ENCODE measurements around the gene CCR4. TPM values are rescaled to one million over a fixed set of nuclear protein-coding genes. Genes with fewer than 3 reads are reported as not detected.

Gene CCR4
- total and polyA plus RNA-seq, 2 of the 8 experiments (the other 6 are each of a cell fraction or from before 2014, with no cell fraction given), result 0.11 to 0.15 TPM

GRCh38 chr3:32934150-32934742, 17.2 kb upstream of the CCR4 start:
- H3K18ac ChIP-seq (ENCODE audit: extremely low read depth, low read length), result no peak overlapping the region
- H3K14ac ChIP-seq (ENCODE audit: insufficient read length), result no peak overlapping the region
- no peaks in the 10 kb centered on the region for H3K4me1 ChIP-seq (replicated peaks in 1 of 4; ENCODE audit: control insufficient read depth in 3 of 4, insufficient read depth in 4 of 4, low read length in 3 of 4)
- no peak overlapping the region for H4K5ac ChIP-seq (ENCODE audit: insufficient read length, low read depth, low read length)
- no peaks in the 10 kb centered on the region for H3K79me2 ChIP-seq (ENCODE audit: control insufficient read depth in 1 of 2, insufficient read depth in 2 of 2, low read length in 2 of 2)
- H3K9me3 ChIP-seq (ENCODE audit: insufficient read depth in 2 of 2, low read depth in 1 of 2, low read length in 1 of 2), result peaks cover 0 to 5% of the 10 kb centered on the region in 2 experiments; a peak in 1 of 4 replicates
- H3K4me2 ChIP-seq (ENCODE audit: insufficient read depth in 1 of 2, low read depth in 2 of 2, low read length in 2 of 2), result no peak overlapping the region
- peak; percentile 69 for FAIRE-seq
- ChIA-PET CTCF (ENCODE audit: partially characterized antibody) (interaction anchor here (0.7 to 2.5 kb wide), 21 partner anchors 12 to 261 kb away, joined by 3 to 10 read pairs (median 5); no protein-coding TSS in a partner anchor), POLR2A (ENCODE audit: partially characterized antibody) (interaction anchor here (1.0 to 1.1 kb wide), 2 partner anchors 74 to 117 kb away, joined by 3 to 4 read pairs; no protein-coding TSS in a partner anchor)
- H4K8ac ChIP-seq (ENCODE audit: extremely low read depth, insufficient read depth, low read length), result no peak overlapping the region
- no peak overlapping the region for H2AK5ac ChIP-seq (ENCODE audit: low read depth, low read length)
- no peak overlapping the region for H3K4ac ChIP-seq (replicated peaks; ENCODE audit: insufficient read length, low read depth, low read length)
- 82% methylated on average over 5 of the region's 5 CpGs; no CpG with 5 or more reads in 1 of the 2 experiments for WGBS, 2 experiments (ENCODE audit: extremely low coverage in 1 of 2, insufficient coverage in 1 of 2, insufficient read length in 1 of 2, insufficient replicate concordance in 2 of 2, low coverage in 1 of 2, low lambda C conversion rate in 2 of 2, missing lambda C conversion rate in 1 of 2)
- no peak overlapping the region for H3K4me3 ChIP-seq (ENCODE audit: extremely low read depth in 1 of 4, insufficient read depth in 2 of 4, low read depth in 3 of 4, low read length in 4 of 4)
- H2BK12ac ChIP-seq (ENCODE audit: low read depth, low read length), result no peak overlapping the region
- H3K23ac ChIP-seq (ENCODE audit: insufficient read length), result no peak overlapping the region
- no peak overlapping the region for H2BK15ac ChIP-seq (ENCODE audit: low read length)
- H2AFZ ChIP-seq (ENCODE audit: low read length), result no peak overlapping the region
- H2BK20ac ChIP-seq (ENCODE audit: low read length), result no peak overlapping the region
- H4K20me1 ChIP-seq (replicated peaks in 1 of 2; ENCODE audit: control insufficient read depth in 1 of 2, insufficient read depth in 2 of 2, low read length in 2 of 2), result no peaks in the 10 kb centered on the region
- H4K91ac ChIP-seq (replicated peaks; ENCODE audit: insufficient read length, low read length), result no peak overlapping the region
- no peak overlapping the region for H3K27ac ChIP-seq (ENCODE audit: low read depth, low read length)
- no peak overlapping the region for H2BK5ac ChIP-seq (ENCODE audit: low read depth, low read length)
- H2BK120ac ChIP-seq (replicated peaks; ENCODE audit: low read depth, low read length), result no peak overlapping the region
- no peak overlapping the region for H3K9ac ChIP-seq (replicated peaks in 1 of 4; ENCODE audit: extremely low read depth in 1 of 4, low read depth in 3 of 4, low read length in 3 of 4)
- no peaks in the 10 kb centered on the region for H3K27me3 ChIP-seq (replicated peaks in 1 of 4; ENCODE audit: control insufficient read depth in 3 of 4, extremely low read depth in 1 of 4, insufficient read depth in 3 of 4, low read length in 3 of 4)
- no peaks in the 10 kb centered on the region for H3K79me1 ChIP-seq (ENCODE audit: low read depth, low read length)
- no peak overlapping the region for H3K56ac ChIP-seq (replicated peaks; ENCODE audit: insufficient read length, low read depth, low read length)
- no peak for DNase-seq (ENCODE audit: low read depth in 1 of 2, low spot score in 2 of 2)
- H3K36me3 ChIP-seq (ENCODE audit: control insufficient read depth in 2 of 4, insufficient read depth in 4 of 4, low read length in 3 of 4), result no peaks in the 10 kb centered on the region
- H3K23me2 ChIP-seq (ENCODE audit: low read depth, low read length), result no peaks in the 10 kb centered on the region
- TF ChIP-seq RAD21 (IDR thresholded peaks at IDR 0.05 in 1 of 2, conservative IDR thresholded peaks at IDR 0.05 in 1 of 2; ENCODE audit: low read depth in 2 of 2, low read length in 2 of 2) (peak; percentile 72 to 75), RNF2 (IDR thresholded peaks at IDR 0.05; ENCODE audit: borderline replicate concordance, low read depth, low read length, missing control alignments, poor library complexity, severe bottlenecking) (no peak), SUZ12 (IDR thresholded peaks at IDR 0.05; ENCODE audit: low read length) (no peak), TEAD4 (IDR thresholded peaks at IDR 0.05; ENCODE audit: low read depth, low read length) (no peak), HDAC2 (IDR thresholded peaks at IDR 0.05; ENCODE audit: borderline replicate concordance in 1 of 2, low read depth in 2 of 2, low read length in 2 of 2) (no peak), ZNF274 (IDR thresholded peaks at IDR 0.05; ENCODE audit: borderline replicate concordance, extremely low read depth, low read length) (no peak), CBX8 (IDR thresholded peaks at IDR 0.05; ENCODE audit: borderline replicate concordance, low read depth, low read length) (no peak), SAP30 (IDR thresholded peaks at IDR 0.05; ENCODE audit: insufficient read depth, insufficient replicate concordance, low read length) (no peak), PHF8 (conservative IDR thresholded peaks at IDR 0.05; ENCODE audit: low read depth, low read length) (no peak)

All from H1 (cell line).